GM20000 (cell line): ENCODE results near the gene MSANTD3.
"Not testable (repeated sequence)": the region's sequence is repeated elsewhere in the genome, so short reads cannot be mapped to it uniquely, and the experiment has no call there.

Source experiments
- DNase-seq: peaks from one replicate; pipeline ENCODE4 v3.0.0; 2012; ENCODE audit warnings: low spot score
- TF ChIP-seq, protein P1 (sequence below): IDR thresholded peaks from 2 replicates; pipeline ENCODE4 v1.5.1; 2012; ENCODE audit warnings: mild to moderate bottlenecking, control low read depth; ENCODE audit errors: extremely low read depth, missing control alignments

MSANTD3 gene

GRCh38 chr9:100419166-100419565, 7.8 kb upstream of the MSANTD3 start:
- DNase-seq, result no peak
- TF ChIP-seq, protein P1, sequence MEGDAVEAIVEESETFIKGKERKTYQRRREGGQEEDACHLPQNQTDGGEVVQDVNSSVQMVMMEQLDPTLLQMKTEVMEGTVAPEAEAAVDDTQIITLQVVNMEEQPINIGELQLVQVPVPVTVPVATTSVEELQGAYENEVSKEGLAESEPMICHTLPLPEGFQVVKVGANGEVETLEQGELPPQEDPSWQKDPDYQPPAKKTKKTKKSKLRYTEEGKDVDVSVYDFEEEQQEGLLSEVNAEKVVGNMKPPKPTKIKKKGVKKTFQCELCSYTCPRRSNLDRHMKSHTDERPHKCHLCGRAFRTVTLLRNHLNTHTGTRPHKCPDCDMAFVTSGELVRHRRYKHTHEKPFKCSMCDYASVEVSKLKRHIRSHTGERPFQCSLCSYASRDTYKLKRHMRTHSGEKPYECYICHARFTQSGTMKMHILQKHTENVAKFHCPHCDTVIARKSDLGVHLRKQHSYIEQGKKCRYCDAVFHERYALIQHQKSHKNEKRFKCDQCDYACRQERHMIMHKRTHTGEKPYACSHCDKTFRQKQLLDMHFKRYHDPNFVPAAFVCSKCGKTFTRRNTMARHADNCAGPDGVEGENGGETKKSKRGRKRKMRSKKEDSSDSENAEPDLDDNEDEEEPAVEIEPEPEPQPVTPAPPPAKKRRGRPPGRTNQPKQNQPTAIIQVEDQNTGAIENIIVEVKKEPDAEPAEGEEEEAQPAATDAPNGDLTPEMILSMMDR, result no peak

GRCh38 chr9:100421116-100421515, 5.8 kb upstream of the MSANTD3 start:
- DNase-seq, result not testable (repeated sequence)

GRCh38 chr9:100425758-100426157, 1.2 kb upstream of the MSANTD3 start:
- no peak for DNase-seq
- TF ChIP-seq, protein P1, result no peak

- DNase-seq, result no peak
- TF ChIP-seq, protein P1, result no peak
These were observed 784 bp upstream of the MSANTD3 start for GRCh38 chr9:100426189-100426529.

DNA sequence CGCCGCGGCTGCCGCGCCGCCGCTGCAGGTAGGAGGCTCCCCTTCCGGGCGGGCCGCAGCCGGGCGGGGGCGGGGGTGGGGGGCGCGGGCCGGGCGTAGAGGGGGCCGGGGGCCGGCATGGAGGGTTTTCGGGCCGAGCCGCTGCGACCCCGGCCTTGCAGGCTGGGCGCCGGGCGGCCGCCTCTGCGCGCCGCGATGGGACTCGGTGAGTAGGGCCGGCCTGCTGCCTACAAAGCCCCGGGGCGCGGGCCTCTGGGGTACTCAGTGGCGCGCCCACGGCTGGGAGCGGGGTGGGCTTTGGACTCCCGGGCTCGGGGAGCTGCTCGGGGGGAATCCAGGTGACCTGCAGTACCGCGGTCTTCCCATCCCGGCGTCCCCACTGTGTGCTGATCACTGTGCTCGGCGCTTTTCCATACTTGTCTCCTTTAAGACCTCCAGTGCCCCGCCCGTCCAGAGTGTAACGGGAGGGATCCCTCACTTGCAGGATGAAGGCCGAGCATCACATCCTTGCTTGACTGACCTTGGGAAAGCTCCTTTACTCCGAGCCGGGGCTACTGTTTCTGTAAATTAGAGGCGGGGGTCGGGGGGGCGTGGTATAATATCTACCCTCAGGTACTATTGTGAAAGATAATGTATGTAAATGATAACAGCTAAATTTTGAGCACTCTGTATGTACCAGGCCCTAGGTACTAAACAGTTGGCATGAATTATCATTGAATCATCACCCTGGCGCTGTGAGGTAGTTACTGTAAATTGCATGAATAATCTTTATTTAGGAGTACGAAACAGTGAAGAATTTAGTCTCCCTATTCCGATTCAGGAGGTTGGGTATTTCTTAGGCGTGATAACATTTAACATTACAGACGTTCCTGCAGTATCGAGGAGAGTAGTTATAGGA, 672 bp downstream of the MSANTD3 start:
- TF ChIP-seq, protein P1, result no peak
- no peak for DNase-seq

DNA sequence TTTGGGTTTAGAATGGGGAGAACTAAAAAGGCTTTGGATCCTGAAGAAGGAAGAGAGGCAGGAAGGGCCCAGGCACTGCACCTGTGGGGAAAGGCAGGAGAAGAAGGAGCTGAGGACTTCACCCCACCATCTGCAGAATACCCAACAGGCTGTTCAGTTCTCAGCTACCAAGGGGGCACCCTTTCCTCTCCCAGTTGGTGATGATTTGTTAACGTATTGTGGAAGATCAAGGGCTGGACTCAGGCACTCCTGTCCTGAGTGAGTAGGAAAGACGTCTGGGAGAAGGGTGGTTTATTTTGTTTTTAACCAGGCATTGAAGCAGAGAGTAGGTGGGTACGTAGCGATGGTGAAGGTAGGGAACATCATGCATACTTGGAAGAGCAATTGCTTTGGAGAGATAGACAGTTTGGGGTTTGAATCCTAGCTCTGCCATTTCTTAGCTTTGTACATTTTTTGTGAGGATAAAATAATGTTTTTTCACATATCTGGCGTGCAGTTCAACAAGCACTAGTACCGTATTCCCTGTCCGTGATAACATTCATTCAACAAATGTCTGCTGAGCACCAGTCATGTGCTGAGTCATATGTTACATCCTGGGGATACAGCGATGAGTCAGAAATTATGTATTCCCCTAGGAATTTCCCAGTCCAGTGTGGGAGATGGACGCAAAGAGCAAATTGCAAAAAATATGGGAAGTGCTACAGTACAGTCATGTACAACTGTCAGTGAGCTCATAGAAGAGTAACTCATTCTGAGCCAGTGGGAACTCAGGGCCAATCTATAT, 2.1 kb downstream of the MSANTD3 start:
- no peak for DNase-seq
- TF ChIP-seq, protein P1, result no peak

DNA sequence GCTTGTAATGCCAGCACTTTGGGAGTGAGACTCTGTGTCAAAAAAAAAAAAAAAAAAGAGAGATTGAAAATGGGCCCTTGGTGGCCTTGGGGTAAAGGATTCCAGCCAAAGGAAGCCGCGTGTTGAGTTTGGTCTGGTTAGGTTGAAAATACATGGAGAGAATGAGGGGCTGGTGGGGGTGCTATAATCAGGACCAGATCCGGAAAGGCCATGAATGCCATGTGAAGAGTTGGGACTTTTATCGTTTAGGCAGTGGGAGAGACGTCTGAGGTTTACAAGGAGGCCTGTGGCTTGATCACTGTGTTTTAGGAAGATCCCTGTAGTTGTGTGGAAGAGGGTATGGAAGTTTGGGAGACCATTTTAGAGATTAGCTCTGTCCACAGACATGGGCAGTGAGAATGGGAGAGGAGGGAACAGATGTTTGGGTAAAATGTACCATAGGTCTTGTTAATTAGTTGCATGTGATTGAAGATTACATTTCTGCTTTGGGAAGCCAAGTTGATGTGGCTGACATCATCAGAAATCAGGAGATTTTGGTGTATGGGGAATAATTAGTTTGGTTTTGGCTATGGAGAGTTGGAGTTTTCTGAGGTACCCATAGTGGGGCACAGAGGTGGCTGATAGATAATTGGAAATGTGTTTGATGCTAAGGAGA, 3.5 kb downstream of the MSANTD3 start:
- TF ChIP-seq, protein P1, result no peak
- DNase-seq, result no peak
